GM19239 (cell line): Measurements from ENCODE around the gene FZD2.

Source experiments
- DNase-seq: peaks from one replicate; pipeline ENCODE4 v3.0.0; 2011; ENCODE audit warnings: low spot score; ENCODE audit not compliant: insufficient read length
- FAIRE-seq: peaks from 2 replicates; lab custom pipeline; 2011; peaks lifted over from hg19 to GRCh38; lab: Jason Lieb, UNC

Gene FZD2

DNA sequence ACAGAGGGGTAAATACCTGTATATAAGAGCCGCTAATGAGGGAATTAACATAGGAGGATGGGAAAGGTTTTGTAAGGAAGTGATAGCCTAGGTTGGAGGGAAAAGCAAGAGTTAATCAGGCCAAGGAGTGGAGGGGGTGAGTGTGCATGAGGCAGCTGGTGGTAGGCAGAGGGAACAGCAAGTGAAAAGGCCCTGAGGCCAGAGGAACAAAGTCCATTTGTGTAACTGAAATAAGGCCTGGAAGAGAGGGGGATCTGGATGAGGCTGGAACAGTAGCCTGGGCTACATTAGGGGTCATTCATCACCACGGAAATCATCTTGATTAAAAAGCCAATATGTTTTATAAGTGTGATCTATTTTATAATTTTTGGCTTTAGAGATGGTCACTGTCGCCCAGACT, 45.7 kb downstream of the FZD2 start:
- FAIRE-seq (no peak), DNase-seq (no peak)

DNA sequence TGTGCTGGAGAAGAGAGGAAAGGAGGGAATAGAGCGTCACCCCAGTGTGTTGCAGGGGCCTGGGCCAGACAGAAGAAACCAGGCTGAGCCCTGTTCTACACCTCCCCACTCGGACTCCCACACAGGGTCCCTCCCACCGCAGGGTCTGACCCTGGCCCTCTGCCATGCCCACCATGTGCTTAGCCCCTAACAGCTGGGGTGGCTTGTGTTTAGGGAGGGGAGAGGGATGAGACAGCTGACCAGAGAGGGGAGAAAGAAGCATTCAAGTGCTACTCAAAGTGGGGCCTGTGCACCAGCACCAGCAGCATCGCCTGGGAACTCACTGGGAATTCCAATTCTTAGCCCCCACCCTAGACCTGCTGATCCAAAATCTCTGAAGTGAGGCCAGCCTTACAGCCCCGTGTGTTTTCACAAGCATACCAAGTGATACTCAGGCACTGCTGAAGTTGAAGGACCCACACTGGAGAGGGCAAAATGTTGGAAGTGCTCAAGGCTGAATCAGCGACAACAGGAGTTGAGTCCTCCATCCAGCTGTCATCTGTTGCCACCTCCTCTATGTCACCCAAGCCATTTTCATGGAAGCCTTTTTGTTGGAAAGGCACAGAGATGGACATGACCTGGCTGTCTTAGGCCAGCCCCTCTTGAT, 47.0 kb downstream of the FZD2 start:
- DNase-seq (no peak), FAIRE-seq (no peak)

DNA sequence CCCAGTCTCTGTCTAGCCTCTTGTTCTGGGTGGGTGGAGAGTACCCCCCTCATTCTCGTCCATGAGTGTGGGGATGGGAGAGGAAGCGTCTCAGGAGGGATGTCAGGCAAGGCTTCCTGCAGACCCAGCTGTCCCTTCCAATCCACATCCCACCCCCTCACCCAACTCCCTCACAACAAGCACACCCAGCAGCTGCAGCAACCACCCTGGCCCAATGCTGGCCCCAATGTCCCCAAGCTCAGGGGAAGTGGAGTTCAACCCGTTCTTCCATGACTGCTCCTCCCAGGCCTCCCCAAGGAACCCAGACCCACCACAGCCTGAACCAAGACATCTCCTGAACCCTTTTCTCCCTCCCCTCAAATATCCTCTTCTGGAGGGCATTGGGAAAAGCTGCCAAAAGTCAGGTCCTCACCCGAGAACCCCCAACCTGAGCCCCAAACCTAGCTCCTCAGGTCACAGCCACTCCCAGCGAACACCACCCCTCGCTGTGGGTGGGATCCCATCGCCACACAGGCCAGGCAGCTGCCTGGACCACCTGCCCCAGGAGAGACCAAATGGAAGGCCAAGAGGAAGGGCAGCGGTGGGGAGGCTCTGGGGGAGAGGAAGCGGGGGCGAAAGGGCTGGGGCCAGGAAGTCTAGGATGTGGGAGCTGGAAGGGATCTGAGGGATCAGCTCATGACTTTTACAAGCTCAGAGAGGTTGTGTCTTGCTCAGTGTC, 47.6 kb downstream of the FZD2 start:
- FAIRE-seq, result no peak
- DNase-seq, result no peak

DNA sequence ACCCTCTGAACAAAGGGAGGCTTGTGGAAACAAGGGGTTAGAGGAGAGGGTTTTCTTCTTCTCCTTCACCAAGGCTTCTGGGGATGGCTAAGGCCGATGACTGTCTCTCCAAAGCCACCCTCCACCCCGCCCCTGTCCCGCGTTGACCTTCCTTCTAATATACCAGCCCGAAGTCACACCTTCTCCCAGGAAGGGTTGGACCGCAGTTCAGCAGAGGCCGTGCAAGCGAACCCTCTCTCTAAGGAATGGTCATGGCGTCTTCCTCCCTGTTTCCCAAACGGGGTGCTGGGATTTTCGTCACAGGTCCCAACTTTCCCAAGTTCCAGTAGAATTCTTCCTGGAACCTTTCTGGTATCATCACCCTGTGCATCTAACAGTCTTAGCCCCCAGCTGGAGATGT, 49.4 kb downstream of the FZD2 start:
- no peak for FAIRE-seq
- no peak for DNase-seq

DNA sequence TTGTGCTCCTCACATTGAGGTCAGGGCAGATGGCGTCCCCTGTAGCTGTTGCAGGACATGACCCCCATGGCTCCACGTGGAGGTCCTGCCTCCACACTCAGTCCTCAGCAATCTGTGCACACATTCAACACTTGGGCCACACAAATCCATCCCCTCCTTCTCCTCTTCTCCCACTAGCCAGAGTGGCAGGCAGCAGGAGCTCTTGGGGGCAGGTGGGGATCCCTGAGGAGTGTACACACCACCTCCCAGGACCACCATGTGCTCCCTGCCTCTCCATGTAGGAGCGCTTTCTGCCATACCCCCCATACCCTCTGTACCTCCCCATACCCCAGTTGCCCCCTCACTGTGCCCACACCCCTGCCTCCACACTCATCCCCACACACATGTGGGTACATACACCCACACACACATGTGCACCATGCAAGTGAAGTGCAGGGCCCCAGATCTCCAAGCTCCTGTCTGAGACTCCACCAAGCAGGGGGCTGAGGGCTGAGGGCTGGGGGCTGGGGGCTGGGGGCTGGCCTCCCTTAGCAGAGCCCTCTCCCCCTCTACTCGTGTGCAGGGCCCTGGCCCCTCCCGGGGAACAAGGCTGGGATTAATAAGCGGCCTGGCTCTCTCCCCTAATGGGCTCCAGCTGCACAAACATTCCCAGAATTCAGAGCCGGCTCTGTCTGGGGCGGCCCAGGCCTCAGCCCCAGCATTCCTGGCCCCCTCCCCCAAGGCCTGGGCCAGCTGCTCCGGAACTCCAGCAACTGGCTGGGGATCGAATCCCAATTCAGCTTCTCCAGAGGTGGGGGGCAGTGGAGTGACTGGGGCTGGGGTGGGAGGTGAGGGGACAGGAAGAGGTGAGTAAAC, 50.8 kb downstream of the FZD2 start:
- FAIRE-seq (no peak), DNase-seq (no peak)

DNA sequence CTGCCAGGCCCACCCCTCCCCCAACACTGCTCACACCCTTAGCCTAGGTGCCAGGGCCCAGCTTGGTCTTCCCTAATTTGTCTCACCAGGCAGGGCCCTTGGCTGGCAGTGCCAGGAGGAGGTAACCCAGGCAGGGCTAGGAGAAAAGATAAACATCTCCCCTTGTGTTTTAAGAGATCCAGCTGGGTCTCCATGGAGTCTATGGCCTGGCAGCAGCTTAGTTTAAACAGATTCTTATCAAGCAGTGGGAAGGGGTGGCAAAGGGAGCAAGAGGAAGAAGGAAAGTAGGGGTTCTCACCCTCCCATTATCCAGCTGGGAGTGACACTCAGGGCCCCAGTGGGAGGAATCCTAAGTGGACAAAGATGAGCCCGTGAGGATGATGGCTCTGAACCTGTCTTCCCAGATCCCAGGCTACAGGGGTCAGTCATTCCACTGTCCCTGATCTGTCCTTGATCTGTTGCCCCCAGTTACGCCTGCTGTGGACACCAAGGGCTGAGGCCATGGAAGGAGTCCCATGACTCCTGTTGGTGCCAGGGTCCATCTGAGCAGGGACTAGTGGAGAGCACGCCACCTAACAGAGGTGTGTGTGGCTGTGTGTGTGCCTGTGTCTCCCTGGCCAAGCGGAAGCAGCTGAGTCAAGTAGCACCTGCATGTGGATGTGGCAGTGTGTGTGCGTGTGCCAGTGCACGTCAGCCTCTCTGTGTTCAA, 51.6 kb downstream of the FZD2 start:
- FAIRE-seq (no peak), DNase-seq (no peak)

DNA sequence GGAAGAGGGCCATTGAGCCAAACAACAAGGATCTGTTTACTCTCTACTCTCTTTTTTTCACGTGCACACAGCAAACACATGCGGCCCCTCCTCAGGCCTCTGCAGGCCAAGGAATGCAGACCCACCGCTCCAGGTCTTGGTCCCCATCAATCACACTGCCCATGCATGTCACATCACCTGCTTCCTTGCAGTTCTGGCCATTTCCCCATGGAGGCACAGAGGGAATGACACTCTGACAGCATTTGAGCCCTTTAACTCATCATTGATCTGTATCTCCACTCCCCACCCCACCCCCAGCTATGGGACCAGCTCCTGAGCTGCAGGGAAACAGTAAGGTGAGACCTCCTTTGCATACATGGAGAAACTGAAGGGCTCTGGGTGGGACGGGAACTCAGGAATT, 53.0 kb downstream of the FZD2 start:
- FAIRE-seq (no peak), DNase-seq (no peak)
